ENCODE data around the gene STAB2. TPM values are rescaled to one million over a fixed set of nuclear protein-coding genes. Genes with fewer than 3 reads are reported as not detected.

Gene STAB2
- total RNA-seq, 1 donor, result not detected

DNA sequence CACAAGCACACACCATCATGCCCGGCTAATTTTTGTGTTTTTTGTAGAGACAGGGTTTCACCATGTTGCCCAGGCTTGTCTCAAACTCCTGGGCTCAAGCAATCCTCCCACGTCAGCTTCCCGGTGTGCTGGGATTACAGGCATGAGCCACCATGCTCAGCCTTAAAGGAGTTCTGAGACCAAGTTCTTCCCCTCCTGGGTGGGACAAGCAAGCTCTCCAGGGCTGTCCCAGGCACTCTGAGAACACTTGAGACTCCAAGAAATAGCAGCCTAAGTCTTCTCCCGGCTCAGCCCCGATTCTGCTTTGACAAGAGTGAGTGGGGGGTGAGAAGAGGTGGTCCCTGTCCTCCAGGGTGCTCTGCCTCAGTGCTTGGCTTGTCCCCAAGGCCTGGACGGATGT is 86.4 kb downstream of the STAB2 start:
- no peak for DNase-seq (ENCODE audit: low read depth)
- H3K4me3 ChIP-seq (ENCODE audit: low read depth, low read length), result no peak overlapping the region
- TF ChIP-seq, protein P1, sequence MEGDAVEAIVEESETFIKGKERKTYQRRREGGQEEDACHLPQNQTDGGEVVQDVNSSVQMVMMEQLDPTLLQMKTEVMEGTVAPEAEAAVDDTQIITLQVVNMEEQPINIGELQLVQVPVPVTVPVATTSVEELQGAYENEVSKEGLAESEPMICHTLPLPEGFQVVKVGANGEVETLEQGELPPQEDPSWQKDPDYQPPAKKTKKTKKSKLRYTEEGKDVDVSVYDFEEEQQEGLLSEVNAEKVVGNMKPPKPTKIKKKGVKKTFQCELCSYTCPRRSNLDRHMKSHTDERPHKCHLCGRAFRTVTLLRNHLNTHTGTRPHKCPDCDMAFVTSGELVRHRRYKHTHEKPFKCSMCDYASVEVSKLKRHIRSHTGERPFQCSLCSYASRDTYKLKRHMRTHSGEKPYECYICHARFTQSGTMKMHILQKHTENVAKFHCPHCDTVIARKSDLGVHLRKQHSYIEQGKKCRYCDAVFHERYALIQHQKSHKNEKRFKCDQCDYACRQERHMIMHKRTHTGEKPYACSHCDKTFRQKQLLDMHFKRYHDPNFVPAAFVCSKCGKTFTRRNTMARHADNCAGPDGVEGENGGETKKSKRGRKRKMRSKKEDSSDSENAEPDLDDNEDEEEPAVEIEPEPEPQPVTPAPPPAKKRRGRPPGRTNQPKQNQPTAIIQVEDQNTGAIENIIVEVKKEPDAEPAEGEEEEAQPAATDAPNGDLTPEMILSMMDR (IDR thresholded peaks at IDR 0.05; ENCODE audit: insufficient read depth, low read depth, low read length), result no peak

DNA sequence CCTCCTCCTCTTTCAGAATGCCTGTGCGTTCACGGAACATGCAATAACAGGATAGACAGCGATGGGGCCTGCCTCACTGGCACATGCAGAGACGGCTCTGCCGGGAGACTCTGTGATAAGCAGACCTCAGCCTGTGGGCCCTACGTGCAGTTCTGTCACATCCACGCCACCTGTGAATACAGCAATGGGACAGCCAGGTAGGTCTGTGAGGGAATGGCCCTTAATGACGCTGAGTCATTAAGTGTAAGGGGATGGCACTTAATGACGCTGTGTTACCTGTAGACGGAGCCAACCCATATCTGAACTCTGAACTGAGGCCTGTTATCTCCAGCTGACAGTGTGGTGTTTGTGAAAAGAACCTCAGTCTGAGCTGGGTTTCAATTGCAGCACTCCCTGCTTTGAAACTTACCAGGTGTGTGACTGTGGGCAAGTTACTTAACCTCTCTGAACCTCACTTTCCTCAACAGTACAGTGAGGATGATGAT is 86.9 kb downstream of the STAB2 start:
- H3K4me3 ChIP-seq (ENCODE audit: low read depth, low read length), result no peak overlapping the region
- TF ChIP-seq, protein P1 (IDR thresholded peaks at IDR 0.05; ENCODE audit: insufficient read depth, low read depth, low read length), result no peak
- DNase-seq (ENCODE audit: low read depth), result no peak

GRCh38 chr12:103676893-103677292 is 89.8 kb downstream of the STAB2 start:
- TF ChIP-seq, protein P1 (IDR thresholded peaks at IDR 0.05; ENCODE audit: insufficient read depth, low read depth, low read length), result no peak
- no peak overlapping the region for H3K4me3 ChIP-seq (ENCODE audit: low read depth, low read length)
- no peak for DNase-seq (ENCODE audit: low read depth)

GRCh38 chr12:103677341-103677740 is 90.3 kb downstream of the STAB2 start:
- DNase-seq (ENCODE audit: low read depth), result no peak
- TF ChIP-seq, protein P1 (IDR thresholded peaks at IDR 0.05; ENCODE audit: insufficient read depth, low read depth, low read length), result no peak
- H3K4me3 ChIP-seq (ENCODE audit: low read depth, low read length), result no peak overlapping the region

GRCh38 chr12:103677905-103678304 is 90.8 kb downstream of the STAB2 start:
- no peak for DNase-seq (ENCODE audit: low read depth)
- TF ChIP-seq, protein P1 (IDR thresholded peaks at IDR 0.05; ENCODE audit: insufficient read depth, low read depth, low read length), result no peak
- no peak overlapping the region for H3K4me3 ChIP-seq (ENCODE audit: low read depth, low read length)

GRCh38 chr12:103679421-103680170 is 92.5 kb downstream of the STAB2 start:
- H3K4me3 ChIP-seq (ENCODE audit: low read depth, low read length), result no peak overlapping the region
- TF ChIP-seq, protein P1 (IDR thresholded peaks at IDR 0.05; ENCODE audit: insufficient read depth, low read depth, low read length), result no peak
- DNase-seq (ENCODE audit: low read depth), result no peak

Data from fibroblast of villous mesenchyme (primary cell).